RWPE1 (cell line): ENCODE measurements around the gene NUDT8.

Source experiments
- CTCF ChIA-PET: fragments of 350-600 bp; sonication (Branson Sonifier 250); formaldehyde crosslinking; extraction: SDS; loops from one replicate; lab custom pipeline; 2021; lab: Yijun Ruan, JAX
- POLR2A ChIA-PET: fragments of 400-600 bp; formaldehyde crosslinking; extraction: SDS; loops from one replicate; lab custom pipeline; 2020; ENCODE audit warnings: antibody characterized with exemption; ENCODE audit not compliant: low non-redundant PET; lab: Yijun Ruan, JAX
- DNase-seq: peaks from one replicate; pipeline ENCODE4 v3.0.0; 2012; ENCODE audit warnings: low spot score
- H3K27ac ChIP-seq: fragments of 450-650 bp; 2 replicates; pipeline ENCODE4 v1.5.1; 2017
- TF ChIP-seq, protein P1 (sequence below): fragments of 450-650 bp; conservative IDR thresholded peaks from 2 replicates; pipeline ENCODE4 v1.5.1; 2017; ENCODE audit warnings: low read depth, mild to moderate bottlenecking

NUDT8 gene

DNA sequence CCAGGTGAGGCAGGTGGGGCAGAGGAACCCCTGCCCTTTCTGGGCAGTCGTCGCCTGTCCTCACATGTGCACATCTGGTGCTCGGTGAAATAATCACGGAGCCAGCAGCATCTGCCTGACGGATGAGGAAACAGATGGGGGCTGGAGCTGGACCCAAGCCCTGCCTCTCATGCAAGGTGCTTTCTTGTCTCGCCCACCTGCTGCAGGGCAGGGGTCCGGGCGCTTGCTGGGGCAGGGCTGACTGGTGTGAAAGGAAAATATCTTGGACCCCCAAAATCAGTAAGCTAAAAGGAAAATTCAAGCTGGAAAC, 41.4 kb upstream of the NUDT8 start:
- TF ChIP-seq, protein P1, sequence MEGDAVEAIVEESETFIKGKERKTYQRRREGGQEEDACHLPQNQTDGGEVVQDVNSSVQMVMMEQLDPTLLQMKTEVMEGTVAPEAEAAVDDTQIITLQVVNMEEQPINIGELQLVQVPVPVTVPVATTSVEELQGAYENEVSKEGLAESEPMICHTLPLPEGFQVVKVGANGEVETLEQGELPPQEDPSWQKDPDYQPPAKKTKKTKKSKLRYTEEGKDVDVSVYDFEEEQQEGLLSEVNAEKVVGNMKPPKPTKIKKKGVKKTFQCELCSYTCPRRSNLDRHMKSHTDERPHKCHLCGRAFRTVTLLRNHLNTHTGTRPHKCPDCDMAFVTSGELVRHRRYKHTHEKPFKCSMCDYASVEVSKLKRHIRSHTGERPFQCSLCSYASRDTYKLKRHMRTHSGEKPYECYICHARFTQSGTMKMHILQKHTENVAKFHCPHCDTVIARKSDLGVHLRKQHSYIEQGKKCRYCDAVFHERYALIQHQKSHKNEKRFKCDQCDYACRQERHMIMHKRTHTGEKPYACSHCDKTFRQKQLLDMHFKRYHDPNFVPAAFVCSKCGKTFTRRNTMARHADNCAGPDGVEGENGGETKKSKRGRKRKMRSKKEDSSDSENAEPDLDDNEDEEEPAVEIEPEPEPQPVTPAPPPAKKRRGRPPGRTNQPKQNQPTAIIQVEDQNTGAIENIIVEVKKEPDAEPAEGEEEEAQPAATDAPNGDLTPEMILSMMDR, result no peak
- CTCF ChIA-PET, result interaction anchor here (0.6 to 1.7 kb wide), 3 partner anchors 11 to 103 kb away, joined by 3 to 6 read pairs (median 3); no protein-coding TSS in a partner anchor
- DNase-seq, result no peak
- no peak overlapping the region for H3K27ac ChIP-seq
- POLR2A ChIA-PET, result no interaction called here

DNA sequence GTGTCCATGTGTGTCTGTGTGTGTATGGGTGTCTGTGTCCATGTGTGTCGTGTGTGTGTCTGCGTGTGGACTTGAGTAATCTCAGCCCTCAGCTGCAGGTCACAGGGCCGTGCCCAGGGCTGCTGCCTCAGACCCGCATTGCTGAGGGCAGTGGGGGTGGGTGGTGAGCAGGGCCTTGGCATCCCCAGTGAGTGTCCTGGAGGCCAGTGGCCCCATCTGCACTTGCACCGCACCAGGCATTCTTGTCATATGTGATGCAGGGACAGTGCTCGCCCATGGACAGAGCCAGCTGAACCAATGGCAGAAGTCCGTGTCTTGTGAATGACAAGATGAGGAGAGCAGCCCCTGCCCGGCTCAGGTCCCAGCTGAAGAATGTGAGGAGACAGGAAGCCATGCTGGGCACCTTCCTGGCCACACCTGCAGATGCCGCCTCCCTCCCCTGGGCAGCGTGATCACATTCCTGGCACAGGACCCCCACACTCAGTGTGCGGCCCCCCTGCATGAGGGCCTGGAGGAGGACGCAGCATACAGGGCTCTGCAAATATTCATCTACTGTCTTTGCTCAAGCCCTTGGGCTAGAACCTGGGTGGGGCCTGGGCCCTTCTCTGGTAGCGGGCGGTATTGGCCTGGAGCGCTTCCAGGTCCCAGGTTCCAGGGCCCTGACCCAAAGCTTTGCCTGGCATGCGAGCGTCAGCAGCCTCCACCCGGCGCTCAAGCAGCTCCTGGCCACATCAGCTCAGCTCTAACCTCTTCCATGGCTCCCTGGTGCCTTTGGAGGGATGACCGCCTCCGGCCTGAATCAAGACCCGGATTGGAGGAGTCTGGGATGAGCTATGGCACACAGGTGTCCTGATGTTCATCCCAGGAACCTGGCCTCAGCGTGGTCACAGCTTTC, 40.8 kb upstream of the NUDT8 start:
- DNase-seq, result no peak
- no peak overlapping the region for H3K27ac ChIP-seq
- ChIA-PET CTCF (interaction anchor here (0.6 to 1.7 kb wide), 2 partner anchors 13 to 42 kb away, joined by 4 to 6 read pairs; no protein-coding TSS in a partner anchor), POLR2A (no interaction called here)
- TF ChIP-seq, protein P1, result no peak

DNA sequence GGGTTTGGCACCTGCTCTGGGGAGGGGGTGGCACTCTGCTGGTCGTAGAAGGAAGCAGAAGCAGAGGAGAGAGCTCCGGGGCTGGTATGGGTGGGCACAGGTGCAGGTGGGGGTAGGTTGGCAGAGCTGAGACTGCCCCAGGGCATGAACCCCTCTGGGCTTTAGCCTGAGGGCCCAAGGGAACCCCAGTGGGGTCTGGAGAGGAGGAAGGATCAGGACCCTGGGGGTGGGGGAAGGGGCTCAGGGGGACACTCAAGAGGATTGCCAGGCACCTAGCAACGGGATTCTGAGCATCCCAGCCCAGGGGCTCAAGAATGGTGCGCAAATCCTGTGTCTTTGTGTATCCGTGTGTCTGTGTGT, 38.4 kb upstream of the NUDT8 start:
- TF ChIP-seq, protein P1, result no peak

GRCh38 chr11:67667490-67668191, 37.9 kb upstream of the NUDT8 start:
- ChIA-PET CTCF (interaction anchor here (0.6 to 1.2 kb wide), 3 partner anchors 23 to 47 kb away, joined by 3 read pairs; partner anchors contain the start of gene NUDT8), POLR2A (no interaction called here)
- no peak overlapping the region for H3K27ac ChIP-seq
- TF ChIP-seq, protein P1, result no peak
- DNase-seq, result no peak

More for the DNA sequence above, 38.4 kb upstream of the NUDT8 start:
- ChIA-PET POLR2A (no interaction called here), CTCF (interaction anchor here (0.6 to 1.1 kb wide), 2 partner anchors 23 to 46 kb away, joined by 3 read pairs; no protein-coding TSS in a partner anchor)
- H3K27ac ChIP-seq, result no peak overlapping the region
- no peak for DNase-seq

GRCh38 chr11:67666676-67667489, 37.1 kb upstream of the NUDT8 start:
- TF ChIP-seq, protein P1, result no peak
- ChIA-PET POLR2A (no interaction called here), CTCF (interaction anchor here (0.7 to 1.9 kb wide), 4 partner anchors 25 to 38 kb away, joined by 3 to 9 read pairs (median 4); partner anchors contain the start of genes NUDT8 and TBX10)
- DNase-seq, result no peak
- H3K27ac ChIP-seq, result no peak overlapping the region

- H3K27ac ChIP-seq, result no peak overlapping the region
- no peak for DNase-seq
- ChIA-PET CTCF (interaction anchor here (0.7 to 1.9 kb wide), 3 partner anchors 25 to 35 kb away, joined by 4 to 9 read pairs (median 4); partner anchors contain the start of gene TBX10), POLR2A (no interaction called here)
- TF ChIP-seq, protein P1, result no peak
Measured at GRCh38 chr11:67666303-67666645, 36.5 kb upstream of the NUDT8 start.
